ENCODE measurements around the gene YIPF6. TPM values are rescaled to one million over a fixed set of nuclear protein-coding genes. Genes with fewer than 3 reads are reported as not detected.

Gene YIPF6
- polyA plus RNA-seq, 1 of the 3 experiments (the other 2 are of a cell fraction) = 15.0 TPM

GRCh38 chrX:68579810-68580209 is 81.0 kb downstream of the YIPF6 start:
- CTCF ChIA-PET = interaction anchor here (1.1 to 3.7 kb wide), 2 partner anchors 20 to 131 kb away, joined by 3 to 17 read pairs; no protein-coding TSS in a partner anchor
- no peak overlapping the region for H3K9ac ChIP-seq
- H3K79me2 ChIP-seq (ENCODE audit: insufficient read depth) = no peaks in the 10 kb centered on the region
- TF ChIP-seq YY1 (IDR thresholded peaks at IDR 0.05; ENCODE audit: low read depth) (no peak), CTCF (IDR thresholded peaks at IDR 0.05) (no peak), ZBTB33 (IDR thresholded peaks at IDR 0.05; ENCODE audit: borderline replicate concordance, low read depth) (no peak), GATA2 (CRISPR knock-in tag; IDR thresholded peaks at IDR 0.05) (no peak)
- H3F3A ChIP-seq (replicated peaks; ENCODE audit: insufficient read depth) = no peaks in the 10 kb centered on the region
- no peaks in the 10 kb centered on the region for H3K9me2 ChIP-seq
- no peak overlapping the region for H3K27ac ChIP-seq (ENCODE audit: low read depth in 2 of 2, low read length in 1 of 2)
- no peaks in the 10 kb centered on the region for H3K36me3 ChIP-seq (replicated peaks in 1 of 2; ENCODE audit: control insufficient read depth in 1 of 2, insufficient read depth in 2 of 2, low read length in 1 of 2)
- no peak for DNase-seq
- H3K4me2 ChIP-seq = no peak overlapping the region
- H4K20me1 ChIP-seq (ENCODE audit: insufficient read depth) = no peaks in the 10 kb centered on the region
- no peaks in the 10 kb centered on the region for H3K4me1 ChIP-seq (ENCODE audit: control insufficient read depth in 1 of 2, insufficient read depth in 2 of 2, low read depth in 1 of 2, low read length in 1 of 2)
- H3K4me3 ChIP-seq (ENCODE audit: low read depth in 2 of 2, low read length in 1 of 2) = no peak overlapping the region
- H3K27me3 ChIP-seq (ENCODE audit: insufficient read depth) = peaks cover 11% of the 10 kb centered on the region; the same call in 1 of the 2 replicates
- POLR2A ChIA-PET = no interaction called here
- H3K9me3 ChIP-seq = no peaks in the 10 kb centered on the region
- H2AFZ ChIP-seq (ENCODE audit: low read depth) = no peak overlapping the region
- 34% methylated on average over 3 of the region's 3 CpGs for WGBS (ENCODE audit: low lambda C conversion rate)

GRCh38 chrX:68584221-68584620 is 85.4 kb downstream of the YIPF6 start:
- H3K4me3 ChIP-seq (ENCODE audit: low read depth in 2 of 2, low read length in 1 of 2) = no peak overlapping the region
- H3K27me3 ChIP-seq (ENCODE audit: insufficient read depth) = peaks cover 5% of the 10 kb centered on the region; the same call in 1 of the 2 replicates
- H3K9me3 ChIP-seq = no peaks in the 10 kb centered on the region
- DNase-seq = no peak
- no peak overlapping the region for H3K9ac ChIP-seq
- whole genome bisulfite sequencing (ENCODE audit: low lambda C conversion rate) = 27% methylated on average over 2 of the region's 2 CpGs
- no peak overlapping the region for H3K27ac ChIP-seq (ENCODE audit: low read depth in 2 of 2, low read length in 1 of 2)
- H3K36me3 ChIP-seq (replicated peaks in 1 of 2; ENCODE audit: control insufficient read depth in 1 of 2, insufficient read depth in 2 of 2, low read length in 1 of 2) = no peaks in the 10 kb centered on the region
- no peak overlapping the region for H2AFZ ChIP-seq (ENCODE audit: low read depth)
- CTCF ChIA-PET = no interaction called here
- no peaks in the 10 kb centered on the region for H3F3A ChIP-seq (replicated peaks; ENCODE audit: insufficient read depth)
- H3K4me1 ChIP-seq (ENCODE audit: control insufficient read depth in 1 of 2, insufficient read depth in 2 of 2, low read depth in 1 of 2, low read length in 1 of 2) = no peaks in the 10 kb centered on the region
- no peaks in the 10 kb centered on the region for H3K79me2 ChIP-seq (ENCODE audit: insufficient read depth)
- no peaks in the 10 kb centered on the region for H3K9me2 ChIP-seq
- H3K4me2 ChIP-seq = no peak overlapping the region
- no peaks in the 10 kb centered on the region for H4K20me1 ChIP-seq (ENCODE audit: insufficient read depth)
- POLR2A ChIA-PET = no interaction called here
- no peak for TF ChIP-seq NFIC (IDR thresholded peaks at IDR 0.05; ENCODE audit: borderline replicate concordance)
- no peak for TF ChIP-seq SMC3 (IDR thresholded peaks at IDR 0.05; ENCODE audit: low read depth, low read length)
- TF ChIP-seq GABPA (IDR thresholded peaks at IDR 0.05; ENCODE audit: low read depth) = no peak
- no peak for TF ChIP-seq RCOR1 (IDR thresholded peaks at IDR 0.05; ENCODE audit: low read length)
- no peak for TF ChIP-seq RAD21 (IDR thresholded peaks at IDR 0.05; ENCODE audit: low read length)
- TF ChIP-seq YY1 (IDR thresholded peaks at IDR 0.05; ENCODE audit: low read depth) = no peak
- TF ChIP-seq RFX5 (IDR thresholded peaks at IDR 0.05; ENCODE audit: low read length) = no peak
- TF ChIP-seq EZH2phosphoT487 (IDR thresholded peaks at IDR 0.05; ENCODE audit: borderline replicate concordance, low read depth) = no peak
- no peak for TF ChIP-seq MXI1 (IDR thresholded peaks at IDR 0.05; ENCODE audit: low read depth, low read length)
- no peak for TF ChIP-seq CHD2 (IDR thresholded peaks at IDR 0.05; ENCODE audit: low read length, partially characterized antibody)
- no peak for TF ChIP-seq MEF2A (IDR thresholded peaks at IDR 0.05; ENCODE audit: borderline replicate concordance, low read depth)

Small RNA genes lying within 50 kb of the gene (small RNA-seq; reads per million reads assigned to genes)
- 0 to 1.6 (median 0) reads per million in 7 experiments for gene RNU6-245P

Other genes with a start within 250 kb of the YIPF6 start
- gene OPHN1, start 65.6 kb upstream of the YIPF6 start, polyA plus RNA-seq (2012; rRNA removed) = 1.3 and 1.7 TPM in 2 replicates
- 2.6 TPM in 2 replicates for gene STARD8, start 148.6 kb downstream of the YIPF6 start, polyA plus RNA-seq (2012; rRNA removed)